GM18873 (cell line): ENCODE data around the gene LRRC23.
"Not testable (repeated sequence)": the region's sequence is repeated elsewhere in the genome, so short reads cannot be mapped to it uniquely, and the experiment has no call there.

Experiments
- ATAC-seq: cut with Tn5 transposase; IDR thresholded peaks from one replicate; pipeline ENCODE4 v1.9.1; 2021; ENCODE audit warnings: mild to moderate bottlenecking, moderate library complexity, moderate number of reproducible peaks; ENCODE audit not compliant: unreplicated experiment, low FRiP score

The LRRC23 gene, protein sequence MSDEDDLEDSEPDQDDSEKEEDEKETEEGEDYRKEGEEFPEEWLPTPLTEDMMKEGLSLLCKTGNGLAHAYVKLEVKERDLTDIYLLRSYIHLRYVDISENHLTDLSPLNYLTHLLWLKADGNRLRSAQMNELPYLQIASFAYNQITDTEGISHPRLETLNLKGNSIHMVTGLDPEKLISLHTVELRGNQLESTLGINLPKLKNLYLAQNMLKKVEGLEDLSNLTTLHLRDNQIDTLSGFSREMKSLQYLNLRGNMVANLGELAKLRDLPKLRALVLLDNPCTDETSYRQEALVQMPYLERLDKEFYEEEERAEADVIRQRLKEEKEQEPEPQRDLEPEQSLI

DNA sequence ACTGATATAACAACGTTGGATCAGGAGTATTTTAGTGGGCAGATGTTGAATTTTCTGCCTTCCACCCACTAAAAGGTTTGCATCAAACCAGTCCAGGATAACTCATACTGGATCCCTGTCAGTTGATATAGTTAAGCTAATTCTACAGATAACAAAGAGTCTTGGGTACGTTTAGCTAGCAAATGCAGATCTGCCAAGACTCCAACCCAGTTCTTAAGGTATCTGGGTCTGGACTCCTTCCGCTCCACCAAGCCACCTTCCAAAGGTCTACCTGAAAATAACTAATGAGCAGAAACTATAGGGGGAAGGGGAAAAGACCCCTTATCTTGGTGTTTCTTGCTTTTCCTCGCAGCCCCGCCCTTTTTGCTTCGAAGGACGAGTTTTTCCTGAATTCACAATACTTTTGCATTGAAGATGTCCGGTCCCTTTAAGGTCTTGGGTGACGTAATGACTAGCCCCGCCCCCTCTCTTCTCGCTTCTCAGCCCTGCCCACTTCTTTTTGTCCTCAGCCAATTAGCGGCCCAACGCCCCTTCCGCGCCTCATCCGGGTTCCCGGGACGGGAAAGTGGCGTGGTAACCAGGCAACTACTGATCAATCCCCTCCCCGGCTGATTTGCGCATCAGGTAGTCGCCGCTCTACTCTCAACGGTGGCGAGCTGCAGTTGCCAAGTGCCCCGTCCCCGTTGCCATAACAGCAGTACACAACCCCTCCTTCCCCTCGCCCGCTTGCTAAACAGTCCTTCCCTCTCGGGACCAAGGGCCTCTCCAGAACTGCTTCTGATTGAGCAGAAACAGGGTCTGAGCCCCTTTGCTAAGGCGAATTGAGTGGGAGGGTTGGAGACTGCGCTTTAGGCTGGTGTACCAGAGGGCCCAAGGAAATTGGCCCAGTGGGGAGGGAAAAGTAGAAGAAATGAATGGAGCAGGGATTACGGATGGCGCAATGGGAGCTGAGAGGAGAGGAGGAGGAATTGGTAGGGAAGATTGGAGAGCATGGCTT is at the start of gene LRRC23:
Gene LRRC23, plus strand, starts transcription at position 543 of the 997 bp plus-strand sequence. CDS start 812 bp downstream, outside the sequence.
- ATAC-seq, result peak; percentile 65

DNA sequence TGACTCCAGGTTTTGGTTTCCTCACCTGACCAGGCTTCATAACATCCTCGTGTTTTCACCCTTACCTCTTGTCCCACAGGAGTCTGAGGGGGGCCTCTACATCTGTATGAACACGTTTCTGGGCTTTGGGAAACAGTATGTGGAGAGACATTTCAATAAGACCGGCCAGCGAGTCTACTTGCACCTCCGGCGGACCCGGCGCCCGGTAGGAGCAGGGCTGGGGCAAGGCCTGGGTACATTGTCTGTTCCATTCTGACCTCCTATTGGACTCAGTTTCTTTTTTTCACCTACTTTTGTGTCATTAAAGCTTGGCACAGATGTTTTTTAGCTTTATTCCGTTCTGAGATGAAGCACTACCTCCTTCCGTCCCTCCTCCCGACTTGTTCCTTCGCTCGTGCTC is 49.3 kb upstream of the LRRC23 start:
- no peak for ATAC-seq

DNA sequence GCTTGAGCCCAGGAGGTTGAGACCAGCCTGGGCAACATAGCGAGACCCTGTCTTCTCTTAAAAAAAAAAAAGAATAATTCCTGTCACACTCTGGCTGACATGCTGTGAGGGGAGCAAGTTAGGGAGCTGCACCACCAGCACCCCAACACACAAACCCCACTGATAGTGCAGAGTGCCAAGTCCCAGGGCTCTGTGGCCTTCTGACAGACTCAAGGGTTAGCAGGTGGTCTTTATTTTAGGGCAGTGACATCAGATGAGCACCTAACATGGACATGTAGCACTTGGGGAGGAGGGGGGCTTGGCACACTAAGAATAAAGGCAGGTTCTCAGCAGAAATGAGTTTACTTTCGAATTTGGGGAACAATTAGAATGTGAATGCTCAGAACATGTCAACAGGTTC is 45.8 kb upstream of the LRRC23 start:
- ATAC-seq, result no peak

DNA sequence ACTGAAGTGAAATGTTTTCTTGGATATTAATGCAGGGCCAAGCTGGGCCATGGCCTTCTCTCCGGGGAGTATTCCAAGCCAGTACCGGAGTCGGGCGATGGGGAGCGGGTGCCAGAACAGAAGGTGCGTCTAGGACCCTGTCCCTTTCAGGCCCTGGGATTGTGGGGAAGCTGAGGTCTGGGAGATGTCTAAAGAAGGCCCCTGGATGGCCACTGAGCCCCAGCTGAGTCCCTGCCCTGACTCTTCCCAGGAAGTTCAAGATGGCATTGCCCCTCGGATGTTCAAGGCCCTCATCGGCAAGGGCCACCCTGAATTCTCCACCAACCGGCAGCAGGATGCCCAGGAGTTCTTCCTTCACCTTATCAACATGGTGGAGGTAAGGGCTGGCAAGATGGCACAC is 44.5 kb upstream of the LRRC23 start:
- no peak for ATAC-seq

DNA sequence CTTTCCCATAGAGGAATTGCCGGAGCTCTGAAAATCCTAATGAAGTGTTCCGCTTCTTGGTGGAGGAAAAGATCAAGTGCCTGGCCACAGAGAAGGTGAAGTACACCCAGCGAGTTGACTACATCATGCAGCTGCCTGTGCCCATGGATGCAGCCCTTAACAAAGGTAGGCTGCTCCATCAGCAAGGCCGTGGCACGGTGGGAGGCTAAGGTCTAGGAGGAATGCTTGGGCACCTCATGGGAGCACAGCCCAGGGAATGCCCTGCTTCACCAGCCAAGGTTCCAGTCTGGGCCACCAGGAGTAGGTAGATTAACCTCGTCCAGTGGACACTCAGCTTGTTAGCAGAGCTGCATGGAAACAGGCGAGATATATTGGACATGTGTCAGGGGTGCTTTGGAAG is 43.7 kb upstream of the LRRC23 start:
- ATAC-seq, result no peak

DNA sequence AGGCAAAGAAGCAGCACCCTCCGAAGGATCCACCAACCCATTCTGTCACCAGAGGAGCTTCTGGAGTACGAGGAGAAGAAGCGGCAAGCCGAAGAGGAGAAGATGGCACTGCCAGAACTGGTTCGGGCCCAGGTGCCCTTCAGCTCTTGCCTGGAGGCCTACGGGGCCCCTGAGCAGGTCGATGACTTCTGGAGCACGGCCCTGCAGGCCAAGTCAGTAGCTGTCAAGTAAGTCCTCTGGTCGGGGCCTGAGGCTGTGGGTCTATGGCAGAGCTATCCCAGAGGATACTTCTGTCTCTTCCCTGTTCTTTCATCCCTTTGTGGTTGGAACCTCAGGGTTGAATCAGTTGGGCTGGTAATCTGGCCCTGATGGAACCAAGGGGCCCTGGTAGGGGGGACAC is 43.2 kb upstream of the LRRC23 start:
- no peak for ATAC-seq

DNA sequence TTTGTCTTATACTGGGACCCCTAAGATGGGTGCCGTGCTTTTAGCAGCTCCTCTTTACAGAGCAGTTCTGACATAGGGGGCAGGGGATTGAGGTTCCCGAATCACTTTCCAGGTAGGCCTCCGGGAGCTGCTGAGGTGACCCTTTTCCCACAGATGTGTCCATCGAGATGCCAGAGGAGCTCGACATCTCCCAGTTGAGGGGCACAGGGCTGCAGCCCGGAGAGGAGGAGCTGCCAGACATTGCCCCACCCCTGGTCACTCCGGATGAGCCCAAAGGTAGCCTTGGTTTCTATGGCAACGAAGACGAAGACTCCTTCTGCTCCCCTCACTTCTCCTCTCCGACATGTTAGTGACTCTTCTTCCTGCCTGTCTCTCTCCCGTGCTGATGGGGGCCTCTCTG is 41.6 kb upstream of the LRRC23 start:
- ATAC-seq, result no peak

DNA sequence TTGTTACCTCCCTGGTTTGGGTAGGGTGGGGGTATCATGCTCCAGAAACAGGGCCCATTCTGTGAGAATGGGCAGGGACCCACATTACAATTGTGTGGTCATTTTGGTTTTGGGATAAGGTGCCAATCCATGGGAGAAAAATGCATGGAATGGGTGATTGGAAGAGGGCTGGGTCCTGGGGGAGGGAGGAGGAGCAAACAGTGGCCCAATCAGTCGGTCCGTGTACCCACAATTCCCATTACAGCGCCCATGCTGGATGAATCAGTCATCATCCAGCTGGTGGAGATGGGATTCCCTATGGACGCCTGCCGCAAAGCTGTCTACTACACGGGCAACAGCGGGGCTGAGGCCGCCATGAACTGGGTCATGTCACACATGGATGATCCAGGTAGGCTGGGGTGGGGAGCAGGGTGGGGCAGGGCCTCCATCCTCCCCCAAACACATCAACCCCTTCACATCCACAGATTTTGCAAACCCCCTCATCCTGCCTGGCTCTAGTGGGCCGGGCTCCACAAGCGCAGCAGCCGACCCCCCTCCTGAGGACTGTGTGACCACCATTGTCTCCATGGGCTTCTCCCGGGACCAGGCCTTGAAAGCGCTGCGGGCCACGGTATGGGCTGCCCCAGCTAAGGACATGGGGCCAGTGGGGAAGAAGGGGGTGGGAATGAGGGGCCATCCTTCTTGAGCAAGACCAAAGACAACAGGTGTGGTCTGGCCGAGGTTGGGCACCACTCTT is 40.9 kb upstream of the LRRC23 start:
- ATAC-seq, result no peak

DNA sequence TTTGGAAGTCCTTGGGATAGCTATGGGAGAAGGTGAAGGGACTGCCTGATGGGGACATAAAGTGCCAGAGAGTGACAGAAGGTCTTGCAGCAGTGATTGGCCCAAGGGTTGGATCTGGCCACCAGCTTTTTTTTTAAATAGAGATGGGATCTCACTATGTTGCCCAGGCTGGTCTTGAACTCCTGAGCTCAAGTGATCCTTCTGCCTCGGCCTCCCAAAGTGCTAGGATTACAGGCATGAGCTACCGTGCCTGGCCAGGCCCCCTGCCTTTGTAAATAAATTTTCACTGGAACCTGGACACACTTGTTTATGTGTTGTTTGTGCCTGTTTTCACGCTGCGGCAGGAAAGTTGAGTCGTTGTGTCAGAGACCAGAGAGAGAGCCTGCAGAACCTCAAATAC is 39.3 kb upstream of the LRRC23 start:
- ATAC-seq, result not testable (repeated sequence)

DNA sequence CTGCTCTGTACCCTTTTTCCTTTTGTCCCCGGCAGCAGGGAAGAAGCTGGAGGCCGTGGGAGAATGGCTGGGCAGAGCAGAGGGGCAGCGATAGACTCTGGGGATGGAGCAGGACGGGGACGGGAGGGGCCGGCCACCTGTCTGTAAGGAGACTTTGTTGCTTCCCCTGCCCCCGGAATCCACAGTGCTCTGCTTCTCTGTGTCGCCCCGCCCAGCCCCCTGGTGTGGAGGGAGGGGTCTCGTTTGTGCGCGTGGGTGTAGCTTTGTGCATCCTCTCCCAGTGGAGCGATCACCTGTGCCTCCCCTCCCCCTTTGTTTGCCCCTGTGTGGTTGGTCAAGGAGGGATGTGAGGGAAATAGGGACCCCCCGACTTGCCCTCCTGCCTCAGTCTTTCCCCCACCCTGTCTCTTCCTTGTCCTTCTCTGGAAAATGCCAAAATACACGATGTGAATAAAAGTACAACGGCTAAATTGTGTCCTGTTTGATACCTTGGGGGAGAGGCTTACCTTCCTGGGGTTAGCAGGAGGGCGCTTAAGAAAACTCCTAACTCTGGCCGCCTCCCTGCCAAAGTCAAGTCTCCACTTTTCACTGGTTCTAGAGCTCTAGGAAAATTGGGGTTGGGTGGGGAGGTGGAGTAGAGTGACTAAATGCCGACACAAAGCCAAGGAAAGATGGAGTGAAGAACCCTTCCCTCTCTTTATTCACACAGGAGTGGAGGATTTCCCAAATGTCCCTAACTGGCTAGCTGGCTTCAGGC is 38.3 kb upstream of the LRRC23 start:
- no peak for ATAC-seq

DNA sequence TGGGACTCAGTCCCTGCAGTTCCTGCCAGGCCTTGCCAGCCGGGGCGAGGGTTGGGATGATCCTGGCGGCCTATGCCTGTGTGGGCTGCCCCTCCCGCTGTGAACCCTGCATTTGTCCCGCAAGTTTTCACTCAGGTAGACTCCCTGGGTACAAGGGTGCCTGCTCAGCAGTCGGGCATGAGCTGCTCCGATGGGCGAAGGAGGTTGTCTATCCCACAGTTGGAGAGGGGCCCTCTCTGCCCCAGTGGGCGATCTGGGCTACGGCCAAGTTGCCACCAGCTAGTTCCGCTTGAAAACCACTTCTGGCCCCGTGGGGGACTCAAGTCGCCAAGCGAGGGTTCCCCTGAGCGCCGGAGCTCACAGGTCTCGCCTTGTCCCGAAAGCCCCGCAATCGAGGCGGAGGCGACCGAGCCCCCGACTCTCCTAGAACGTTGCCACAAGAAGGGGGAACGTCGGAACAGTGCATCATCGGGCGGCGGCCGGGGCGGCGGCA is 37.7 kb upstream of the LRRC23 start:
- ATAC-seq, result peak; percentile 4

DNA sequence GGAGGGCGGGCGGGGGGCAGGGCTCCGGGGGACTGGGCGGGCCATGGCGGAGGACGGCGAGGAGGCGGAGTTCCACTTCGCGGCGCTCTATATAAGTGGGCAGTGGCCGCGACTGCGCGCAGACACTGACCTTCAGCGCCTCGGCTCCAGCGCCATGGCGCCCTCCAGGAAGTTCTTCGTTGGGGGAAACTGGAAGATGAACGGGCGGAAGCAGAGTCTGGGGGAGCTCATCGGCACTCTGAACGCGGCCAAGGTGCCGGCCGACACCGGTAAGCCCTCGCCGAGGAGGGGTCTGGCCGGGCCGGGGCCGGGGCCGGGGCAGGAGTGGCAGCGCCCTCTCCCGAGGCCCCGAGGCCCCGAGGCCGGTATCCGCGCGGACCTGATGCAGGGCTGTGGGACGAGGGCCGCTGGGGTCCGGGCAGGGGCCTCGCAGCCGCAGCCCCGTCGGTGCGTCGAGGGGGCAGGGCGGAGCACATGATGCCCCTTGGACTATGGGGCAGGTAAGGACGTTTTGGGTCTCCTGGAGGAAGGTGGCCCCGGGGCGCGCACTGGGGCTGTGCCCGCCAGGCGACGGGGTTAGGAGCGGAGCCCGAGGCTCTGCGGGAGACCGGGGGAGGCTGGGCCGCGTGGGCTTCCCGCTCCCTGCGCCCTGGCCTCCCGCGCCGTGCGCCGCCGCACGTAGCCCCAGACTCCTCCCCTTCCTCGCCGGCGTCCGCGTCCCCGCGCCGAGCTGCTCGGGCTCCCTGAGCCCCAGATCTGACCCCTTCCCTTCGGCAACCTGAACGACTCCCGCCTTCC is 37.0 kb upstream of the LRRC23 start, which contains the start of gene TPI1:
Gene TPI1, plus strand, starts transcription at position 119 of the 798 bp plus-strand sequence. Its CDS starts 36 bp downstream, at position 155.
- peak; percentile 35 for ATAC-seq

DNA sequence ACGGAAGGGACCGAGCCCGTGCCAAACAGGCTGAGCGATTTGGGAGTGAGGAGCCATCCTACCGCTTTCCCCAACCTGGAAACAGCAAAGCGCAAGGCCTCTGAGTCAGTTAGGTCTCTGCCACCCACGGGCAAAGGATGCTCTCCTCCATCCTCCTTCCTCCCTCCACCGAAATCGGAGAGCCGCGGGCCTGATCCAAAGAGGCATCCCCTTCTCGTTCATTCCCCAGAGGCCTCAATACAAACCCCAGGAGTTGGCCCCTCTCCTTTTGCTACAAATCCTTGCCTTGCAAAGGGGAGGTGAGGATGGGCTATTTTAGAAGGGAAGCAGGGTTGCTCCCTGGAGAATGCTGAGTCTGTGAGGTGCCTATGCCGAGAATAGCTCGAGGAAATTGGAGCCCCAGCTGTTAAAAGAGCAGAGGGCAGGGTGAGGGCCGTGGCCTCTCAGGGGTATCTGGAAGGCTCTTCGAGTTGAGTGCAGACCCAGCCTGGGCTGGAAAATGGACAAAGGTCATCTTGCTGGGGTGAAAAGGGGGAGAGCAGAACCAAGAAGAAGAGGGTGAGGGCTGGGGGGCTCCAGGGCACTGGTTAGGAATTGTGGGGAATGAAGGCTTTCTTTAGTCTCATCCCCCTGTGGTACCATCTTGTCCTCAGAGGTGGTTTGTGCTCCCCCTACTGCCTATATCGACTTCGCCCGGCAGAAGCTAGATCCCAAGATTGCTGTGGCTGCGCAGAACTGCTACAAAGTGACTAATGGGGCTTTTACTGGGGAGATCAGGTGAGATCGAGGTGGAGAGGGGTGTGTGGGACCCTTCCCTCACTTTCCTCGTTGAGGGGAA is 36.2 kb upstream of the LRRC23 start:
- ATAC-seq, result peak; percentile 1

DNA sequence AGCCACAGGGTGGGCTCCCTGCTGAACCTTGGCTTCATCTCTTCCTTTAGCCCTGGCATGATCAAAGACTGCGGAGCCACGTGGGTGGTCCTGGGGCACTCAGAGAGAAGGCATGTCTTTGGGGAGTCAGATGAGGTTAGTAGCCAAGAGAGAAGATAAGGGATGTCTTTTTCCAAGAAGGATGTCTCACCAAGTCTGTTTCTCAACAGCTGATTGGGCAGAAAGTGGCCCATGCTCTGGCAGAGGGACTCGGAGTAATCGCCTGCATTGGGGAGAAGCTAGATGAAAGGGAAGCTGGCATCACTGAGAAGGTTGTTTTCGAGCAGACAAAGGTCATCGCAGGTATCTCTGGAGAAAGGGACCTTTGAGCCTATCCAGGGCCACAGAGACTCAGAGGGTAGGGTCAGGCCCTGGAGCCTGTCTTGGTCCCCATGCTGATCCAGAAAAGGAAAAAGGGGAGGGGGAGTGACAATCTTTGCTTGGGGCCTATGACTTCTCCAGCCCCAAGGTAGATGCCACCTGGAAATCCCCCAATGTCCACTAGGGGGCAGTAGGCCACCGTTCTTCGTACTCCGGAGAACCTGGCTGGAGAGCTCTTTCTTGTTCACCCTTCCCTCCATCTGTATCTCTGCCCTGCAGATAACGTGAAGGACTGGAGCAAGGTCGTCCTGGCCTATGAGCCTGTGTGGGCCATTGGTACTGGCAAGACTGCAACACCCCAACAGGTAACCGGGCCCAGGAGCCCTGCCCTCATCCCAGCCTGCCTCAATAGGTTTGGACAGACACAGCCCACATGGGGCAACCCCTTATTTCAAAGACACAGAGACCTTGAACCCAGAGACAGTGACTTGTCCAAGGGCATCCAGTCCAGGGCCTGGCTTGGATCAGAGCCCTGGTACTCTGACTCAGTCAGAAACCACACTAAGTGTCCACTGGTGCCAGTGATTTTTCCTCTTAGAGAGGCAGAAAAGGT is 35.3 kb upstream of the LRRC23 start:
- no peak for ATAC-seq

DNA sequence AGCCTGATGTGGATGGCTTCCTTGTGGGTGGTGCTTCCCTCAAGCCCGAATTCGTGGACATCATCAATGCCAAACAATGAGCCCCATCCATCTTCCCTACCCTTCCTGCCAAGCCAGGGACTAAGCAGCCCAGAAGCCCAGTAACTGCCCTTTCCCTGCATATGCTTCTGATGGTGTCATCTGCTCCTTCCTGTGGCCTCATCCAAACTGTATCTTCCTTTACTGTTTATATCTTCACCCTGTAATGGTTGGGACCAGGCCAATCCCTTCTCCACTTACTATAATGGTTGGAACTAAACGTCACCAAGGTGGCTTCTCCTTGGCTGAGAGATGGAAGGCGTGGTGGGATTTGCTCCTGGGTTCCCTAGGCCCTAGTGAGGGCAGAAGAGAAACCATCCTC is 34.3 kb upstream of the LRRC23 start:
- not testable (repeated sequence) for ATAC-seq

DNA sequence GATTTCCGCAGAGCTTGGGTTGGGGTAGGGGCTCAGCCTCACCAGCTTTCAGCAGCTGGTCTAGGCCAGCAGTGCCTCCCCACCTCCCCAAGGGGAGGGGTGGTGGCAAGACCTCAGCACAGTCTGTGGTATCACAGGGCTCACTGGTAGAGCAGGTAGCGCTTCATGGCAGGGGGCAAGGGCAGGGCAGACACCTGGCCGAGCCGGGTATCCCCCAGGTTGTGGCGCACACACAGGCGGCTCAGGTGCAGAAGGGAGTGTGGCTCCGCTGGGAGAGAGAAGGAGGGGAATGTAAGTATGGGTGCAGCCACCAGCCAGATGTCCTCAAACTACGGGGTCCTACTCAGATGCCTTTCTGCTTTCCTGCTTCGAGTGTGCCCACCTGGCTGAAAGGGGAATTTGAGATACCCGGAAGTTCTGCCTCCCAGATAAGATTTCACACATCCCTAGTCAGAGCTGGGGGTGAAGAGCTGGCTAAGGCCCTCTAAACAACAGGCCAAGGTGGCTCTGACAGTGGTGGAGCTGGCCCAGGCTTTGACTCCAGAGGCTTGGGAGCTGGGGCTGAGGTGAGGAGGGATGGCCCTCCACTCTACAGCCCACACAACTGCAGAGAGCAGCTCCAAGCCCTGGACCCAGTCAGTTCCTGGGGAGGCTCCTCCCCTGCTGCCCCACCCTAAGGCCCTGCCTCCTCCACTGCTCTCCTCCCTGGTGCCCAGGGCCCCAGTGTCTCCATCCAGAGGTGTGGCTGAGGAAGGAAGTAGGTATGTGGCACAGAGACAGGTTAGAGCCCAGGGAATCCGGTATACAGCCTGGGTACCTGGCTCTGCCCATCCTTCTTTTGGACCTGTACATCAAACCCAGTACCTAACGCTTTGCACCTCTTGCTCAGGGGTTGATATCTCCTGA is 33.3 kb upstream of the LRRC23 start:
- ATAC-seq, result no peak
